ENCODE measurements around the gene ACO2. TPM values are rescaled to one million over a fixed set of nuclear protein-coding genes. Genes with fewer than 3 reads are reported as not detected.

The ACO2 gene
- total RNA-seq, 1 donor from 2014 or later, result 78.6 TPM

GRCh38 chr22:41565403-41566054 lies 96.6 kb downstream of the ACO2 start:
- peaks cover 34% of the 10 kb centered on the region for H3K4me1 ChIP-seq

GRCh38 chr22:41567512-41567768 lies 98.5 kb downstream of the ACO2 start:
- peak overlapping the region; percentile 94 for H3K27ac ChIP-seq
- TF ChIP-seq POLR2AphosphoS5 (IDR thresholded peaks at IDR 0.05; ENCODE audit: insufficient read depth in 1 of 2, low read depth in 1 of 2) (no peak), POLR2A (IDR thresholded peaks at IDR 0.05) (no peak), CTCF (IDR thresholded peaks at IDR 0.05) (no peak)

More at GRCh38 chr22:41565403-41566054, 96.6 kb downstream of the ACO2 start:
- Histone ChIP-seq H3K9me3 (no peaks in the 10 kb centered on the region), H3K4me3 (no peak overlapping the region), H3K27ac (peak overlapping the region; percentile 94), H3K27me3 (no peaks in the 10 kb centered on the region), H3K36me3 (no peaks in the 10 kb centered on the region)
- no peak for DNase-seq (ENCODE audit: extremely low spot score in 2 of 2)
- no peak for TF ChIP-seq POLR2A (IDR thresholded peaks at IDR 0.05)
- no peak for TF ChIP-seq CTCF (IDR thresholded peaks at IDR 0.05)
- peak in 1 of 2 donors; percentile 63 for TF ChIP-seq POLR2AphosphoS5 (IDR thresholded peaks at IDR 0.05; ENCODE audit: insufficient read depth in 1 of 2, low read depth in 1 of 2)
- intact Hi-C loops (cut with DNase I), result no loop called here

GRCh38 chr22:41568811-41569210 lies 99.9 kb downstream of the ACO2 start:
- H3K9me3 ChIP-seq, result no peaks in the 10 kb centered on the region
- no peaks in the 10 kb centered on the region for H3K27me3 ChIP-seq
- no peak for TF ChIP-seq POLR2A (IDR thresholded peaks at IDR 0.05)
- no peak for TF ChIP-seq POLR2AphosphoS5 (IDR thresholded peaks at IDR 0.05; ENCODE audit: insufficient read depth in 1 of 2, low read depth in 1 of 2)
- TF ChIP-seq CTCF (IDR thresholded peaks at IDR 0.05), result no peak
- H3K36me3 ChIP-seq, result no peaks in the 10 kb centered on the region
- H3K4me1 ChIP-seq, result peaks cover 33% of the 10 kb centered on the region
- DNase-seq (ENCODE audit: extremely low spot score in 2 of 2), result no peak
- peak overlapping the region; percentile 94 for H3K27ac ChIP-seq
- intact Hi-C loops (cut with DNase I), result no loop called here
- H3K4me3 ChIP-seq, result no peak overlapping the region

More at GRCh38 chr22:41567512-41567768, 98.5 kb downstream of the ACO2 start:
- Histone ChIP-seq H3K4me1 (peaks cover 33% of the 10 kb centered on the region), H3K9me3 (no peaks in the 10 kb centered on the region), H3K4me3 (no peak overlapping the region), H3K27me3 (no peaks in the 10 kb centered on the region), H3K36me3 (no peaks in the 10 kb centered on the region)
- intact Hi-C loops (cut with DNase I), result no loop called here
- DNase-seq (ENCODE audit: extremely low spot score in 2 of 2), result no peak

GRCh38 chr22:41570221-41570620 lies 101.3 kb downstream of the ACO2 start:
- no peaks in the 10 kb centered on the region for H3K27me3 ChIP-seq
- intact Hi-C loops (cut with DNase I), result no loop called here

More at GRCh38 chr22:41570221-41570620, 101.3 kb downstream of the ACO2 start:
- Histone ChIP-seq H3K27ac (peak overlapping the region; percentile 13), H3K4me1 (peaks cover 28% of the 10 kb centered on the region), H3K36me3 (no peaks in the 10 kb centered on the region), H3K4me3 (no peak overlapping the region), H3K9me3 (no peaks in the 10 kb centered on the region)
- TF ChIP-seq POLR2AphosphoS5 (IDR thresholded peaks at IDR 0.05; ENCODE audit: insufficient read depth in 1 of 2, low read depth in 1 of 2) (no peak), CTCF (IDR thresholded peaks at IDR 0.05) (no peak), POLR2A (IDR thresholded peaks at IDR 0.05) (no peak)
- no peak for DNase-seq (ENCODE audit: extremely low spot score in 2 of 2)
